ENCODE measurements around the gene ANKS3.

The ANKS3 gene

DNA sequence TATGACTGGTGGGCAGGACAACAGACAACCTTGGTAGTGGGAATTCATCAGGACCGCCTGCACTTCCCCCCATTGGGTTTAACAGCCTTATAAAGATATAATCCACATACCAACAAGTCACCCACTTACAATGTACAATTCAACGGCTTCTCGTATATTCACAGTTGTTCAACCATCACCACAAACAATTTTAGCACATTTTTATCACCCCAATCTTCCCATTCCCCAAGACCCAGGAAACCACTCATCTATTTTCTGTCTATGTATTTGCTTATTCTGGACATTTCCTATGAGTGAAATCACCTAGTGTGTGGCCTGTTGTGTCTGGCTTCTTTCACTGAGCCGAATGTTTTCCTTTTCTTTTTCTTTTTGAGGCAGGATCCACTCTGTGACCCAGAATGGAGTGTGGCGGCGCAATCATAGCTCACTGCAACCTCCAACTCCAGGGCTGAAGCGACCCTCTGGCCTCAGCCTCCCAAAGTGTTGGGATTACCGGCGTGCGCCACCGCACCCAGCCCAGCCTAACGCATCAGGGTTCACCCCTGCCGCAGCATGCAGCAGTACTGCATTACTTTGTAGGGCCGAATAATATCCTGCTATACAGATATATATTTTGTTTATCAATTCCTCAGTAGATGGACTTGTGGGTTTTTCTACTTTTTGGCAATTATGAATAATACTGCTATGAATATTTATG, 10.9 kb downstream of the ANKS3 start:
- no peak for DNase-seq

DNA sequence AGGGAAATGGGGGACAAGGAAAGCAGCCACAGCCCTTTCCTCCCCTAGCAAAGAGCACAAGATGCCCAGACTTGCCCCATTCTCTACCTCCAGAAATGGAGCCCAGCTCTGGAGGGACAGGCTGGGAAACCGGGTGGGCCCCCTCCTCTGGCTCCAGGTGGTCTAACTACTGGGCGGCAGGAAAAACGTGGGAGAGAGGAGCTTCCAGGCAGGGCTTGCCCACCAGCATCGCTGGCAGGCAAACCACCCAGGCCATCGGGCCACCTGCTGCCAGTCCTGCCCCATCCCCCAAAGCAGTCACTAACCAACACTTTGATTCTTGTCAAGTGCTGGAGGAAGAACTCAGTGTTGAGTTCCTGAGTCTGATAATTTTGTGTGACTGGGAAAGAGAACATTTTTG, 15.6 kb downstream of the ANKS3 start:
- DNase-seq = no peak

DNA sequence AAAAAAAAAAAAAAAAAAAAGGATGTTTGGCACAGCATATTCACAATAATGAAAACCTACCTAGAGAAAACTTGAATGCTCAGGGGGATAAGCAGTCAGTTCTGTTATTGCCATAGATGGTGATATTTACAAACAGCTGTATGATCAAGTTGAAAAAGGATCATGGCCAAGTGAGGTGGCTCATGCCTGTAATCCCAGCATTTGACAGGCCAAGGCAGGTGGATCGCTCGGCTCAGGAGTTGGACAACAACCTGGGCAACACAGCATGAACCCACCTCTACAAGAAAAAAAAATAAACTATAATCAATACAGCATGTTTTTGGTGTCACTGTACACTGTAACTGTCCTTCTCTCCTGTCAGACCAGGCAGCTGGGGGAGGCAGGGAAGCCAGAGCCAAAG, 19.1 kb downstream of the ANKS3 start:
- DNase-seq = no peak

GRCh38 chr16:4713663-4714501, 20.2 kb downstream of the ANKS3 start:
- DNase-seq = no peak

GRCh38 chr16:4709481-4709880, 24.6 kb downstream of the ANKS3 start:
- DNase-seq = no peak

DNA sequence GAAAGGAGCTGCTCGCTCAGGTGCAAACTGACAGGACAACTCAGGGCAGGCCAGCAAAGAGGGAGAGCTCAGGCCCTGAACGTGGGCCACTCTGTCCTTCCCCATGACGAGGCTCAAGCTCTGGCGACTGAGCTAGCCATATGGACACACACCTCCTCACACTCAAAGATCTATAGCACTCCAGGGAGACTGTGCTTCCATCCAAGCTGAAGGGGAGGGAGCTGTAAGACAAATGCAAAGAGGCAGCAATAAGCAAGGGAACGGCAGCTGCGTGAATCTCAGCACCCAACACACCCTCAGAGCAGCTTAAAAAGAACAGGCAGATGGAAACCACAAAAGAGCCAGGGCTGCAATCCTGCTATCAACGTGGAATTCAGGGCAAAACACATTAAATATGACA, 27.2 kb downstream of the ANKS3 start:
- no peak for DNase-seq

DNA sequence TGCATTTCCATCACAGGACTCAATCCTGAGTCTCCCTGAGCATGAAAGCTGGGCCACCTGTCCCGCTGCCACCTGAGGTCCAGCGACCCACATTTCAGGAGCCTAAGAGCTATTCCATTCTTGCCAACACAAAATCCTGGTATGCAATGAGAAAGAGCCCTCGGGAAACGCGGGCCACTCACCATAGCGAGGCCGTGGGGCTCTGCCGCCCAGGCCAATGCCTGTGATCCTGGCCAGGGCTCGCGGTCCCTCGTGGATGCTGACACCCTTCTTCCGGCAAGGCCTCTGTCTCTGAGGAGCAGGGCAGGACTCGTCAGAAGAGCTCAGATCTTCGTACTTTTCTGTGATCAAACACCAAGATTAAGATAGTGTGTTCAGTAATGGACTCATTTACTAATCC, 29.2 kb downstream of the ANKS3 start:
- no peak for DNase-seq

DNA sequence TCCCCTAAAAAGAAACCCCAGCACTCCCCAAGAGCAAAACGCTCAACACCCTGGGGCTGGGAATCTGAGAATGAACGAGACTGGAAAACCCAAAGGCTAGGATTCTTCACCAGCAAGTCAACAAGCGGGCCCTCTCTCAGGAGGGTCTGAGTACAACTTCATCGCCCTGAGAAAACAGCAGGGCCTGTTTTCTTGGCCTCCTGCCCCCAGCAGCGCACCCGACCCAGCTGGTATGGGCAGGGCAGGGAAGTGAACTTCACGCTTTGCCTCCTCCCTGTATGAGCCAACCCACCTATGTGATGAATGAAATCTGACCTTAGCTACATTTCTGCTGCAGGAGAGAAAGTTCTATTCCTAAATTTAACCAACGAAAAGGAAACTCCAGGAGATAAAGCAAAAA, 29.6 kb downstream of the ANKS3 start:
- no peak for DNase-seq

GRCh38 chr16:4703906-4704305, 30.2 kb downstream of the ANKS3 start:
- no peak for DNase-seq

DNA sequence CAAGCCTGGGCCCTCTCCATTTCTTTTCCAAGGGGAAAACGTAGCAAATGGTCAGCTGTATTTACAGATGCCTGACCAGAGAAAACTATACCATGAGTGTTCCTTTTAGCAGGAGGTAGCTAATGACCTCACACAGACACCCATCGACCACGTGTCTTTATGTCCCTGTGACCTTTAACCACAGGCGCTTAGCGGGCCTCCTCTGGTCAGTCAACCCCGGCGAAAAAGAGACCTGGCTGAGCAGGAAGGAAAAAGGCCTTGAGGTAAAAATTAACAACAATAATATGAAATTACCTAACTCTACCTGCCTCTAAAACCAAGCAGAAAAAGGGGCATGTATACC, 31.6 kb downstream of the ANKS3 start:
- DNase-seq = no peak

- DNase-seq = no peak
Measured at GRCh38 chr16:4701791-4702465, 32.1 kb downstream of the ANKS3 start.

DNA sequence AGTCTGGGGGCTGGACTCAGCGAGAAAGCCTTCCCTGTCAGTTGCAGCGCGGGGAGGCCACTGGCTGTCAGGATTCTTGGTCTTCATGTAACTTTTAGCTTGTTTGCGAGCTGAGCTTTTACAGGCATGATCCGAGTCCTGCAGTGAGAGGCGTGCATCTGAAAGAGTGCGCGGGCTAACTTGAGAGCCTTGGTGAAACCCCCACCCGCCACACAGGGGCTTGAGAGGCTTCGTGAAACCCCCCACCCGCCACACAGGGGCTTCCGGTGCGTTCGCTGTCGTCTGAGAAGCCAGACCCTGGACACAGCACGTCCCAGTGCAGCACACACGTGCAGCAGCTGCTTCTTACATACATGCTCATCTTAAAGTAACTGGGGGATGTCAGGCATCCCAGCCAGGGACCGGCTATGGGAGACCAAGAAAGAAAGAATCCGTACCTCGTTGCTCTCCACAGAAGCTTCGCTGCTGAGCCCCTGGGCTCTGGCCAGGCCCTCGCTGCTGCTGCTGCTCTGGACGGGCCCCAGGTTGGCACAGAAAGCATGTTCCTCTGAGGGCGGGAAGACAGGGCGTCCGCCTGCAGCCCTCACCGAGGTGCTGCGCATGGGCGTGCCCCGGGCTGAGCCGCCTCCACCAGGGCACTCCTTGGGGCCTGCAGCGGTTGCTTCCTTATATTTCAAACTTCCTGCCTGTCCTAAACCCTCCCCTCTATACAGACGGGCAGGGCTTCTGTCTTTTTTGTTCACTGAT, 32.9 kb downstream of the ANKS3 start:
- DNase-seq = no peak

DNA sequence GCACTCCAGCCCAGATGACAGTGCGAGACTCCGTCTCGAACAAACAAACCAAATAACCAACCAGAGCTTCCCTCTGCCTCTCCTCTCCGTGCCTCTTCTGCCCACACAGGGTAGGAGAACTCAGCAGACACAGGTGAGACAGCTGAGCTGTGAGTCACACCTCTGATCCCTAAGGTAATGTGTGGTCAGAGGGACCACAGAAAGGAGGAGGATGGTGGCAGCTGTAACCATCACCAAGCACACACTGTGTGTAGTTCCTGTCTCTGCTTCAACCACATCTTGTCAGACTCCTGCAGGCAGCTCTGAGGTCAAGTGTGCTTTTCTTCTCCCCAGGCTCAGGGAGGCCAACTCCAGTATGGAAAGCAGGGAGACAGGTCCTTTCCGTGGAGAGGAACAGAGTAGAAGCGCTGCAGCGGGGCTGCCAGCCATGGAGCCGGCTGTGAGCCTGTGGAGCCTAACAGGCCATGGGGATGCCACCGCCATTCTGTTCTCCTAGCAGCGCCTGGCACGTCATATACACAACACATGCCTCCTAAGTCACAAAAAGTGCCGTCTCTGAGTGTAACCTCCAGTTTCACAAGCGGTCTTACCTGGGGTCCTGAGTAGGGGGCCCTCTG, 33.6 kb downstream of the ANKS3 start:
- no peak for DNase-seq

GRCh38 chr16:4699046-4699556, 35.0 kb downstream of the ANKS3 start:
- DNase-seq = no peak

GRCh38 chr16:4698321-4699045, 35.6 kb downstream of the ANKS3 start:
- DNase-seq = no peak

DNA sequence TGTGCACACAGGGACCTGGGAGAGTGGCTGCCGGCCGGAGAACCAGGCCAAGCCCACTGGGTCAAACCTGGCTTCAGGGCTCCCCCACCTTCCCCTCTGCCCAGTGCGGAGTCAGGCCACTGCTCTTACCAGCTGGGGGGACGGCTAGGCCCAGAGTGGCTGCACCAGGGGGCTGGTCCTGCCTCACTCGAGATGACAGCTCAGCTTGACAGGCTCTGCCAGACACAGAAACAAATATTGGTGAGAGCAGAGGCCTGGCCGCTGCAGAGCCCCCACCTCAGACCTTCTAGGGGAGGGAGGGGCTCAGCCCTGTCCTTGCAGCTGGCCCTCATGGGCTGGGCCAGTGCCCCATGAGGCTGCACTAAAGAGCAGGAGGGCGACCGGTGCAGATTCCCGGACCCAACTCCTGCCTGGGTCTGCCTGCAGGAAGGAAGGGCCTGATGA, 36.2 kb downstream of the ANKS3 start:
- no peak for DNase-seq

DNA sequence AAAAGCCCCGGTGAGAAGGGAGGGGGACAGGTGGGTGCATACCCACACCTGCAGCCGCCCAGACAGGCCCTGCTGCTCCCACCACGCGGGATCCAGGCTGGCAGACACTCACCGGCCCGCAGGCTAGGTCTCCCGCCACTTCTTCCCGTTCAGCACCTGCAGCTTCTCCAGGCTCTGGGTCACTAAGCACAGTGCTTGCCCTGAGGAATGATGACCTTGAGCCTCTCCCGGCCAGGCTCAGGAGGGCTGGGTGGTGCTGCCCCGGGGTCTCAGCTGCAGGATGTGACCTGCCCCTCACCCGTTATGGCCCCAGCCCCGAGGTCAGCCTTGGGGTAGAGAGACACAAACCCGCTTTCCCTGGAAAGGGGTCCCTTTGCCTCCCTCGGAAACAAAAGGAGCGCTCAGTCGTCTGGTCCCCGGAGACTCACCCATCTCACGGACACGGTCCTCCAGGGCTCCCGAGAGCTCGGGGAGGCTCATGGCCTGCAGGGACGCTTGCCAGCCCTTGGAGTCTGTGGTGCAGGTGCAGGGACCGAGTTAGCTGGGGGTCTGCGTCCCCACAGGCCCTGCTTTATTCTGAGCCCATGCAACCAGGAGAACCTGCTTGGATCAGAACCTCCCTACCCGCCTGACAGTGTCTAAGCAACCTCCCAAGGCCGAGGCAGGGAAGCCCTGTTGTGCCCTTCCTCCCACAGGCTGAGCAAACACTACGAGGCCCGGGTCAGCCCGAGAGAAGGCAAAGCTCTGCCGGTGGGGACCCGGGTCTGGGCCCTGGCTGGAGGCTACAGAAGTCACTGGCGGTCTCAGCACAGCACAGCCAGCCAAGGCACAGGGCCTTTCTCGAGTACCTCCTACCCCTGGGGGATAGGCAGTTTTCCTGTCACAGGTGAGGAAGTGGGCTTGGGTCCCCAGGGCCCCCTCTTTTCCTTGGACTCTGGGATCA, 36.9 kb downstream of the ANKS3 start:
- no peak for DNase-seq

- DNase-seq = no peak
Measured at GRCh38 chr16:4696172-4696904, 37.7 kb downstream of the ANKS3 start.

DNA sequence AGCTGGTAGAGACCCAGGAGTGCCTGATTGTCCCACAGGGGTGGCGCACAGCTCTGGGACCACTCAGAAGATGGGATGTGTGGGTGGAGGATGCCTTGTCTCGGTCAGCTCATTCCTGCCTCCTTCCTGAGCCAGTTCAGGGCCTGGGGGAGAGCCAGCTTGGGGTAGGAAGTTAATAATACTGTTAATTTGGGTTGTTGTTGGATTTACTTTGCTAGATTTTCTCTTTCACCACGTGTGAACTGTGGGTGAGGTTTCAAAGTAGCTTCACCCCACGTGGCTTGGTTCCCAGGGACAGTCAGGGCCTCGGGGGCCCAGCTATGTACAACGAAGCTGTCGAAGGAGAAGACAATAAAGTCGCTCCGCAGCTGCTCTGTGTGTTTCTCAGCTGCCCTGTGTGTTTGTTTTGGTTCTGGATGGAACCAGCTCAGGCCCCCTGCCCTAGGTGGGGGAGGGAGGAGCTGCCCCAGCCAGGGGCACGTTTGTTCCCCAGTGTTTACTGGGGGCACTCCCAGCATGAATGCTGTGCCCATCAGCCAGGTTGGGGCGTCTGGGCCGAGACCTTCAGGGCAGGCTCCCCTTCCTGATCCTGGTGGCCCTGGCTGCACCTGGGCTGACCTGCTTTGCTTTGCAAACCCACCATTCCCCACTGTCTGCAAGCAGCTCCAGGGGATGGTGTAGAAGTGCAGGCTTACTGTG, 38.4 kb downstream of the ANKS3 start:
- no peak for DNase-seq
